ENCODE results near the gene SH2D2A. TPM values are rescaled to one million over a fixed set of nuclear protein-coding genes. Genes with fewer than 3 reads are reported as not detected.

SH2D2A gene
- total and polyA plus RNA-seq, 9 donors = 0.19 to 2.8 (median 0.77) TPM

- TF ChIP-seq CTCF (IDR thresholded peaks at IDR 0.05) (peak; percentile 38 to 57 (median 52)), POLR2A (IDR thresholded peaks at IDR 0.05) (no peak)
- no peaks in the 10 kb centered on the region for H3K27me3 ChIP-seq
- DNase-seq = peak; percentile 54 to 77 (median 64)
- peak overlapping the region; percentile 37 for H3K4me3 ChIP-seq
- peaks cover 5% of the 10 kb centered on the region for H3K4me1 ChIP-seq (ENCODE audit: insufficient read depth)
- H3K27ac ChIP-seq = peak overlapping the region in 1 of 2 donors; percentile 15
- no peaks in the 10 kb centered on the region for H3K36me3 ChIP-seq
- 7 to 19% (median 12%) methylated on average over 19 to 60 of the region's 60 CpGs for WGBS, 3 donors
- intact Hi-C loops (cut with DNase I) = no loop called here
- no peaks in the 10 kb centered on the region for H3K9me3 ChIP-seq
These were observed 2.7 kb downstream of the SH2D2A start for GRCh38 chr1:156813750-156814570.

- H3K4me1 ChIP-seq (ENCODE audit: insufficient read depth) = peaks cover 5% of the 10 kb centered on the region
- intact Hi-C loops (cut with DNase I) = no loop called here
- no peak overlapping the region for H3K27ac ChIP-seq
These were observed 3.4 kb downstream of the SH2D2A start for GRCh38 chr1:156813298-156813697.

GRCh38 chr1:156812293-156812990, 4.2 kb downstream of the SH2D2A start:
- WGBS, 3 donors = 96 to 98% (median 98%) methylated on average over 10 of the region's 10 CpGs
- TF ChIP-seq EP300 (IDR thresholded peaks at IDR 0.05) (no peak), POLR2A (IDR thresholded peaks at IDR 0.05) (no peak), CTCF (IDR thresholded peaks at IDR 0.05) (no peak)
- no peak for DNase-seq
- no peak overlapping the region for H3K4me3 ChIP-seq
- peaks cover 5% of the 10 kb centered on the region for H3K4me1 ChIP-seq (ENCODE audit: insufficient read depth)
- H3K36me3 ChIP-seq = no peaks in the 10 kb centered on the region
- intact Hi-C loops (cut with DNase I) = no loop called here
- no peaks in the 10 kb centered on the region for H3K9me3 ChIP-seq
- no peak overlapping the region for H3K27ac ChIP-seq
- no peaks in the 10 kb centered on the region for H3K27me3 ChIP-seq

More at GRCh38 chr1:156813298-156813697, 3.4 kb downstream of the SH2D2A start:
- no peaks in the 10 kb centered on the region for H3K36me3 ChIP-seq
- peak overlapping the region; percentile 37 for H3K4me3 ChIP-seq
- DNase-seq = no peak
- 21 to 44% (median 35%) methylated on average over 10 of the region's 10 CpGs for WGBS, 3 donors
- TF ChIP-seq EP300 (IDR thresholded peaks at IDR 0.05) = no peak
- TF ChIP-seq CTCF (IDR thresholded peaks at IDR 0.05) = no peak
- TF ChIP-seq POLR2A (IDR thresholded peaks at IDR 0.05) = no peak
- H3K9me3 ChIP-seq = no peaks in the 10 kb centered on the region
- no peaks in the 10 kb centered on the region for H3K27me3 ChIP-seq

GRCh38 chr1:156811168-156811567, 5.5 kb downstream of the SH2D2A start:
- H3K27me3 ChIP-seq = no peaks in the 10 kb centered on the region
- no peak for TF ChIP-seq EP300 (IDR thresholded peaks at IDR 0.05)
- no peak for TF ChIP-seq CTCF (IDR thresholded peaks at IDR 0.05)
- no peak for TF ChIP-seq POLR2A (IDR thresholded peaks at IDR 0.05)
- DNase-seq = no peak
- H3K27ac ChIP-seq = no peak overlapping the region
- WGBS, 3 donors = 48 to 59% (median 53%) methylated on average over 4 of the region's 4 CpGs
- intact Hi-C loops (cut with DNase I) = no loop called here
- H3K36me3 ChIP-seq = no peaks in the 10 kb centered on the region
- H3K4me3 ChIP-seq = no peak overlapping the region
- peaks cover 5% of the 10 kb centered on the region for H3K4me1 ChIP-seq (ENCODE audit: insufficient read depth)
- no peaks in the 10 kb centered on the region for H3K9me3 ChIP-seq
